ENCODE data around the gene REV3L. TPM values are rescaled to one million over a fixed set of nuclear protein-coding genes. Genes with fewer than 3 reads are reported as not detected.

REV3L gene
- total and polyA plus RNA-seq, 9 of the 15 experiments (the other 6 are each of a cell fraction or from before 2014, with no cell fraction given): 5.5 to 24.4 (median 14.4) TPM

DNA sequence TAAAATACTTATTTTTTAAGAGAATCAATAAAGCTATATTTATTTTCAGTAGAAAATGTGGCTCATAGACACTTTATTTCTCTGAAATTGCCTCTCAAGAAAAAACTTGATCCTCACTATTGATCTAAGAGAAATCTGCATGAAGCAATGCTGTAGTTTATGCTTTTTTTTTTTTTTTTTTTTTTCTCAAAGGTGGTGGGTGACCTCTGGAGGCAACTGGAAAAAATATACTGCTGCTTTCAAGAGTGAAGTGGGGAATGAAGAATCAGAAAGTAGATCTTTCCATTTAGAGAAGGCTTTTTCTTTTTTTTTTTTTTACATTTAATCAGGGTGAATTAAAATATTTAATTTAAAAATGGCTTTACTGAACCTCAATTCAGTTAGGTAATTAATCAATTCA lies 226.4 kb downstream of the REV3L start:
- no peaks in the 10 kb centered on the region for H3K9me3 ChIP-seq (replicated peaks; ENCODE audit: control insufficient read depth, insufficient read depth, low read depth, low read length)
- H2AFZ ChIP-seq (ENCODE audit: low read depth, low read length): no peak overlapping the region

More for the DNA sequence above, 226.4 kb downstream of the REV3L start:
- ChIA-PET CTCF (ENCODE audit: low intra/inter-chr PET ratio) (interaction anchor here (0.7 to 1.7 kb wide), 4 partner anchors 245 to 729 kb away, joined by 3 to 9 read pairs (median 4); no protein-coding TSS in a partner anchor), POLR2A (interaction anchor here (0.6 kb wide), 2 partner anchors 329 to 412 kb away, joined by 3 to 4 read pairs; no protein-coding TSS in a partner anchor)
- DNase-seq (ENCODE audit: extremely low read depth in 1 of 4, low spot score in 3 of 4) (no peak), ATAC-seq (no peak), FAIRE-seq (no peak)
- Histone ChIP-seq H3K4me2 (ENCODE audit: insufficient read depth, low read length) (no peak overlapping the region), H3K36me3 (ENCODE audit: control insufficient read depth, insufficient read depth, low read length) (no peaks in the 10 kb centered on the region), H3K27me3 (ENCODE audit: control insufficient read depth in 2 of 2, insufficient read depth in 2 of 2, low read length in 2 of 2) (no peaks in the 10 kb centered on the region), H3K27ac (ENCODE audit: extremely low read depth, low read depth, low read length) (no peak overlapping the region), H3K9me1 (ENCODE audit: control insufficient read depth, insufficient read depth, low read length) (no peaks in the 10 kb centered on the region), H3K4me3 (no peak overlapping the region), H3K4me1 (replicated peaks in 1 of 2; ENCODE audit: control insufficient read depth in 2 of 2, insufficient read depth in 2 of 2, low read length in 2 of 2) (peaks cover 16 to 25% of the 10 kb centered on the region in 2 experiments; a peak in 4 of 5 replicates), H3K9ac (ENCODE audit: insufficient read depth in 1 of 2, low read depth in 2 of 2, low read length in 2 of 2) (no peak overlapping the region), H3K79me2 (ENCODE audit: control insufficient read depth, insufficient read depth, low read length) (peaks cover 20% of the 10 kb centered on the region), H4K20me1 (replicated peaks; ENCODE audit: control insufficient read depth, insufficient read depth, low read length) (no peaks in the 10 kb centered on the region)
- in situ Hi-C loops (cut with MboI): loop anchor here (25.0 kb wide), 1 partner anchor 381 kb away; no protein-coding TSS in a partner anchor
- BruUV-seq (replicated peaks): no TSS peak
- intact Hi-C loops (cut with micrococcal nuclease): loop anchor here (2.0 to 5.0 kb wide), 3 partner anchors 199 to 728 kb away; no protein-coding TSS in a partner anchor
- TF ChIP-seq RAD21 (CRISPR knock-in tag; conservative IDR thresholded peaks at IDR 0.05 in 1 of 2, IDR thresholded peaks at IDR 0.05 in 1 of 2): peak; percentile 36; a peak in 3 of 4 replicates
- no peak for TF ChIP-seq GATAD2B (IDR thresholded peaks at IDR 0.05; ENCODE audit: borderline replicate concordance)
- no peak for TF ChIP-seq ZNF407 (IDR thresholded peaks at IDR 0.05; ENCODE audit: low read depth)
- TF ChIP-seq ZNF384 (IDR thresholded peaks at IDR 0.05; ENCODE audit: low read depth, low read length): peak; percentile 91
- peak in 2 of 3 experiments; percentile 10 to 53; a peak in 3 of 6 replicates for TF ChIP-seq CTCF (IDR thresholded peaks at IDR 0.05 in 2 of 3, conservative IDR thresholded peaks at IDR 0.05 in 1 of 3; ENCODE audit: insufficient read depth in 2 of 3, low read depth in 1 of 3, low read length in 3 of 3)
- TF ChIP-seq TAL1 (IDR thresholded peaks at IDR 0.05): no peak
